K562 (cell line): Measurements from ENCODE around the gene TBRG4. TPM values are rescaled to one million over a fixed set of nuclear protein-coding genes. Genes with fewer than 3 reads are reported as not detected.

Source experiments
- ATAC-seq: fragments of 200-7000 bp; cut with Tn5 transposase; 3 replicates; pipeline ENCODE4 v1.9.1; 2020; ENCODE audit warnings: moderate library complexity
- BruUV-seq: library from RNA; stranded (reverse); fragments of 400-500 nt; replicated peaks from 2 replicates; lab custom pipeline; 2021; lab: Mats Ljungman, UMichigan
- CTCF ChIA-PET: fragments of 300-600 bp; formaldehyde crosslinking; extraction: SDS; loops from one replicate; lab custom pipeline; 2021; ENCODE audit warnings: low intra/inter-chr PET ratio; lab: Yijun Ruan, JAX
- POLR2A ChIA-PET: fragments of 300-600, 350-650 bp; sonication (Branson Sonifier 250); formaldehyde crosslinking; extraction: SDS; loops from one replicate; lab custom pipeline; 2021; ENCODE audit warnings: antibody characterized with exemption, inconsistent platforms; lab: Yijun Ruan, JAX
- DNase-seq, 4 experiments: peaks; one replicate each; pipeline versions ENCODE4 v3.0.0 to v3.0.0-alpha.2; 2011 to 2018; ENCODE audit warnings: low spot score in 3 of 4, mixed read lengths in 3 of 4; ENCODE audit errors: extremely low read depth in 1 of 4
- FAIRE-seq: peaks from 2 replicates; lab custom pipeline; 2011; peaks lifted over from hg19 to GRCh38; lab: Jason Lieb, UNC
- H2AFZ ChIP-seq: 2 replicates; pipeline ENCODE4 v1.6.0; 2011; ENCODE audit warnings: low read depth, low read length, control low read depth, inconsistent platforms
- H3K27ac ChIP-seq: fragments of 200-600 bp; 3 replicates; pipeline ENCODE4 v1.8.0; 2011; ENCODE audit warnings: low read depth, mild to moderate bottlenecking, control low read depth, inconsistent platforms, low read length, moderate library complexity, mixed read lengths; ENCODE audit errors: extremely low read depth
- H3K27me3 ChIP-seq, 2 experiments: fragments of 300-600 bp in 1 of 2; 2 replicates in 1 of 2; 3 replicates in 1 of 2; pipeline versions ENCODE4 v1.6.0 to v1.8.0; 2011; ENCODE audit warnings: inconsistent platforms in 2 of 2, low read length in 2 of 2, mild to moderate bottlenecking in 1 of 2, mixed read lengths in 1 of 2, moderate library complexity in 1 of 2; ENCODE audit not compliant: control insufficient read depth in 2 of 2, insufficient read depth in 2 of 2
- H3K36me3 ChIP-seq: fragments of 300-600 bp; 3 replicates; pipeline ENCODE4 v1.8.0; 2011; ENCODE audit warnings: mild to moderate bottlenecking, low read length, inconsistent platforms; ENCODE audit not compliant: control insufficient read depth, insufficient read depth
- H3K4me1 ChIP-seq, 2 experiments: fragments of 200-600 bp in 1 of 2; replicated peaks in 1 of 2; 2 replicates in 1 of 2; 3 replicates in 1 of 2; pipeline versions ENCODE4 v1.5.1 to v1.8.0; 2011; ENCODE audit warnings: inconsistent platforms in 2 of 2, low read length in 2 of 2, mild to moderate bottlenecking in 1 of 2, mixed read lengths in 1 of 2, moderate library complexity in 1 of 2; ENCODE audit not compliant: control insufficient read depth in 2 of 2, insufficient read depth in 2 of 2
- H3K4me2 ChIP-seq: 2 replicates; pipeline ENCODE4 v1.6.1; 2011; ENCODE audit warnings: low read length, control low read depth, inconsistent platforms, mixed read lengths; ENCODE audit not compliant: insufficient read depth
- H3K4me3 ChIP-seq: fragments of 200-600 bp; sonication (generic), shearing (Covaris generic); 2 replicates; pipeline ENCODE4 v1.5.1; 2016; ENCODE audit warnings: control low read depth, inconsistent platforms
- H3K79me2 ChIP-seq: fragments of 200-600 bp; 3 replicates; pipeline ENCODE4 v1.8.0; 2011; ENCODE audit warnings: low read length, inconsistent platforms; ENCODE audit not compliant: control insufficient read depth, insufficient read depth
- H3K9ac ChIP-seq, 2 experiments: 2 replicates each; pipeline versions ENCODE4 v1.6.0 to v1.6.1; 2011; ENCODE audit warnings: low read depth in 2 of 2, low read length in 2 of 2, control low read depth in 1 of 2, inconsistent platforms in 1 of 2, mild to moderate bottlenecking in 1 of 2, mixed read lengths in 1 of 2; ENCODE audit not compliant: insufficient read depth in 1 of 2
- H3K9me1 ChIP-seq: one replicate; pipeline ENCODE4 v1.6.0; 2011; ENCODE audit warnings: inconsistent platforms, mild to moderate bottlenecking, low read length, moderate library complexity; ENCODE audit not compliant: control insufficient read depth, insufficient read depth
- H3K9me3 ChIP-seq: replicated peaks from 2 replicates; pipeline ENCODE4 v1.5.1; 2011; ENCODE audit warnings: low read depth, low read length, inconsistent platforms; ENCODE audit not compliant: control insufficient read depth, insufficient read depth
- H4K20me1 ChIP-seq: replicated peaks from 2 replicates; pipeline ENCODE4 v1.6.1; 2011; ENCODE audit warnings: low read length, inconsistent platforms, mixed read lengths; ENCODE audit not compliant: control insufficient read depth, insufficient read depth
- BRF1 ChIP-seq: IDR thresholded peaks from 3 replicates; pipeline ENCODE4 v1.6.1; 2011; ENCODE audit warnings: borderline replicate concordance, mild to moderate bottlenecking; ENCODE audit not compliant: insufficient read length; ENCODE audit errors: extremely low read depth
- GABPB2 ChIP-seq: fragments of 250-450 bp; sonication (Bioruptor Pico); conservative IDR thresholded peaks from 2 replicates; pipeline ENCODE4 v1.5.1; 2021; ENCODE audit warnings: mild to moderate bottlenecking
- NCOA2 ChIP-seq, 2 experiments: fragments of 450-650 bp; IDR thresholded peaks; 2 replicates each; pipeline ENCODE4 v1.6.1; 2018; ENCODE audit warnings: mild to moderate bottlenecking in 2 of 2, moderate library complexity in 1 of 2; ENCODE audit not compliant: partially characterized antibody in 2 of 2
- POLR2H ChIP-seq: IDR thresholded peaks from 2 replicates; pipeline ENCODE4 v1.6.1; 2016; ENCODE audit warnings: missing genetic modification characterization, low read depth, mild to moderate bottlenecking, control low read depth, missing compliant biosample characterization, moderate library complexity
- RAD21 ChIP-seq, 2 experiments: fragments of 250-450 bp in 1 of 2; fragments of 450-650 bp in 1 of 2; sonication (Bioruptor Pico) in 1 of 2; formaldehyde crosslinking in 1 of 2; IDR thresholded peaks in 1 of 2; conservative IDR thresholded peaks in 1 of 2; 2 replicates each; pipeline versions ENCODE4 v1.4.0 to v1.8.0; 2020 to 2022; ENCODE audit warnings: mild to moderate bottlenecking in 2 of 2, moderate library complexity in 1 of 2
- STAT5A ChIP-seq: IDR thresholded peaks from 2 replicates; pipeline ENCODE4 v1.6.1; 2012; ENCODE audit warnings: low read length, inconsistent platforms, borderline replicate concordance
- ZNF184 ChIP-seq: sonication (generic); formaldehyde crosslinking; IDR thresholded peaks from 2 replicates; pipeline ENCODE4 v1.5.0; 2020; ENCODE audit warnings: missing genetic modification reagents
- WGBS: fragments of 100-300 bp; shearing (Covaris generic); methylation state at CpG from one replicate; pipeline ENCODE4 v1.1.6; 2016; ENCODE audit warnings: low coverage, mixed read lengths; ENCODE audit not compliant: insufficient coverage; ENCODE audit errors: missing lambda C conversion rate; 5-methylcytosine and 5-hydroxymethylcytosine counted together
- in situ Hi-C: fragments of 300-500 bp; cut with MboI; formaldehyde crosslinking; loops from 4 replicates; pipeline ENCODE4 v1.15.0; 2018; ENCODE audit warnings: inconsistent platforms, mixed read lengths
- intact Hi-C: fragments of 100-400 bp; cut with micrococcal nuclease; formaldehyde crosslinking; loops from 2 replicates; pipeline ENCODE4 v1.14.2; 2022
- polyA plus RNA-seq, 8 experiments: library from polyadenylated mRNA; depleted of rRNA in 4 of 8; stranded (reverse) in 5 of 8; unstranded in 3 of 8; fragments of >200 nt; fragmentation: Nextera tagmentation in 2 of 8; fragmentation: Illumina TruSeq in 1 of 8; extraction: Ambion mirVana in 2 of 8; extraction: Trizol in 1 of 8; gene quantifications; 2 replicates each; pipeline versions ENCODE4 v1.2.1 to v1.2.3, GENCODE V29; 2011 to 2014; ENCODE audit warnings: inconsistent platforms in 1 of 8, missing spikeins in 1 of 8
- total RNA-seq, 7 experiments: library from RNA; depleted of rRNA in 6 of 7; stranded (reverse); fragments of >200 nt in 6 of 7; fragmentation: Illumina TruSeq in 2 of 7; extraction: Trizol in 2 of 7; gene quantifications; 2 replicates each; pipeline versions ENCODE4 v1.2.1 to v1.2.3, GENCODE V29; 2011 to 2021; ENCODE audit warnings: low replicate concordance in 1 of 7
- TF ChIP-seq, protein P1 (sequence below): sonication (generic); formaldehyde crosslinking; IDR thresholded peaks from 2 replicates; pipeline ENCODE4 v1.4.0; 2020; ENCODE audit warnings: mild to moderate bottlenecking, missing genetic modification reagents
- TF ChIP-seq, protein P2 (sequence below): fragments of 450-650 bp; formaldehyde crosslinking; IDR thresholded peaks from 2 replicates; pipeline ENCODE4 v1.4.0; 2020; ENCODE audit warnings: mild to moderate bottlenecking
- TF ChIP-seq, protein P3 (sequence below): IDR thresholded peaks from 3 replicates; pipeline ENCODE4 v1.6.1; 2011; ENCODE audit warnings: borderline replicate concordance, mild to moderate bottlenecking; ENCODE audit not compliant: insufficient read length, insufficient read depth

The TBRG4 gene
- total and polyA plus RNA-seq, 9 of the 15 experiments (the other 6 are each of a cell fraction or from before 2014, with no cell fraction given), result 11.2 to 322 (median 216) TPM

DNA sequence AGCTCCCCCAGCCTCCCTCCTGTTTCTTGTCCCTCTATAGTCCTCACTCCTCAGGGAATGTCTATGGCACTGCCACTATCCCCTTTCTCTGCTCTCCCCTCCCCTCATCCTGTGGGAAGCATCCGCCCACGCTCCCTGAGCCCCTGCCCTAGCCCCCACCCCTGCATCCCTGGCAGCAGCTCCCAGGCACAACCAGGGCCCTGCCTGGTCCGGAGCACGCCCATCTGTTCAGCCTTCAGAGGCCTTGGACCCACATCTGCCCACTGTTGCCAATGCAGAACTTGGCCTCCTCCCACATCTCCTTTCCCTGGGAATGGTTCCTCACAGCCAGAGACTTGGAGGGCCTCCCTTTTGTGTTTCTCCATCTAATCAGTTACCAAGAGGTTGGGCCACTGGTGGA is 20.4 kb upstream of the TBRG4 start:
- Histone ChIP-seq H3K4me3 (no peak overlapping the region), H4K20me1 (no peaks in the 10 kb centered on the region), H3K4me1 (peaks cover 0 to 7% of the 10 kb centered on the region in 2 experiments; a peak in 3 of 5 replicates), H2AFZ (no peak overlapping the region), H3K9me3 (no peaks in the 10 kb centered on the region), H3K4me2 (no peak overlapping the region), H3K9me1 (peaks cover 3% of the 10 kb centered on the region), H3K79me2 (no peaks in the 10 kb centered on the region), H3K27me3 (no peaks in the 10 kb centered on the region), H3K9ac (no peak overlapping the region), H3K36me3 (no peaks in the 10 kb centered on the region), H3K27ac (no peak overlapping the region)
- ATAC-seq, result no peak
- intact Hi-C loops, result loop anchor here (10.0 kb wide), 1 partner anchor 277 kb away; no protein-coding TSS in a partner anchor
- FAIRE-seq, result no peak
- no peak for TF ChIP-seq NCOA2 (IDR thresholded peaks at IDR 0.05; ENCODE audit: partially characterized antibody in 2 of 2)
- no peak for TF ChIP-seq STAT5A
- TF ChIP-seq GABPB2 (CRISPR knock-in tag), result no peak
- TF ChIP-seq, protein P1, sequence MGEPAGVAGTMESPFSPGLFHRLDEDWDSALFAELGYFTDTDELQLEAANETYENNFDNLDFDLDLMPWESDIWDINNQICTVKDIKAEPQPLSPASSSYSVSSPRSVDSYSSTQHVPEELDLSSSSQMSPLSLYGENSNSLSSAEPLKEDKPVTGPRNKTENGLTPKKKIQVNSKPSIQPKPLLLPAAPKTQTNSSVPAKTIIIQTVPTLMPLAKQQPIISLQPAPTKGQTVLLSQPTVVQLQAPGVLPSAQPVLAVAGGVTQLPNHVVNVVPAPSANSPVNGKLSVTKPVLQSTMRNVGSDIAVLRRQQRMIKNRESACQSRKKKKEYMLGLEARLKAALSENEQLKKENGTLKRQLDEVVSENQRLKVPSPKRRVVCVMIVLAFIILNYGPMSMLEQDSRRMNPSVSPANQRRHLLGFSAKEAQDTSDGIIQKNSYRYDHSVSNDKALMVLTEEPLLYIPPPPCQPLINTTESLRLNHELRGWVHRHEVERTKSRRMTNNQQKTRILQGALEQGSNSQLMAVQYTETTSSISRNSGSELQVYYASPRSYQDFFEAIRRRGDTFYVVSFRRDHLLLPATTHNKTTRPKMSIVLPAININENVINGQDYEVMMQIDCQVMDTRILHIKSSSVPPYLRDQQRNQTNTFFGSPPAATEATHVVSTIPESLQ, result no peak
- TF ChIP-seq POLR2H, result no peak
- TF ChIP-seq, protein P2, sequence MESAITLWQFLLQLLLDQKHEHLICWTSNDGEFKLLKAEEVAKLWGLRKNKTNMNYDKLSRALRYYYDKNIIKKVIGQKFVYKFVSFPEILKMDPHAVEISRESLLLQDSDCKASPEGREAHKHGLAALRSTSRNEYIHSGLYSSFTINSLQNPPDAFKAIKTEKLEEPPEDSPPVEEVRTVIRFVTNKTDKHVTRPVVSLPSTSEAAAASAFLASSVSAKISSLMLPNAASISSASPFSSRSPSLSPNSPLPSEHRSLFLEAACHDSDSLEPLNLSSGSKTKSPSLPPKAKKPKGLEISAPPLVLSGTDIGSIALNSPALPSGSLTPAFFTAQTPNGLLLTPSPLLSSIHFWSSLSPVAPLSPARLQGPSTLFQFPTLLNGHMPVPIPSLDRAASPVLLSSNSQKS (CRISPR knock-in tag), result no peak
- TF ChIP-seq RAD21 (CRISPR knock-in tag; conservative IDR thresholded peaks at IDR 0.05 in 1 of 2, IDR thresholded peaks at IDR 0.05 in 1 of 2), result no peak
- TF ChIP-seq BRF1, result no peak
- no peak for TF ChIP-seq ZNF184 (CRISPR knock-in tag)
- TF ChIP-seq, protein P3, sequence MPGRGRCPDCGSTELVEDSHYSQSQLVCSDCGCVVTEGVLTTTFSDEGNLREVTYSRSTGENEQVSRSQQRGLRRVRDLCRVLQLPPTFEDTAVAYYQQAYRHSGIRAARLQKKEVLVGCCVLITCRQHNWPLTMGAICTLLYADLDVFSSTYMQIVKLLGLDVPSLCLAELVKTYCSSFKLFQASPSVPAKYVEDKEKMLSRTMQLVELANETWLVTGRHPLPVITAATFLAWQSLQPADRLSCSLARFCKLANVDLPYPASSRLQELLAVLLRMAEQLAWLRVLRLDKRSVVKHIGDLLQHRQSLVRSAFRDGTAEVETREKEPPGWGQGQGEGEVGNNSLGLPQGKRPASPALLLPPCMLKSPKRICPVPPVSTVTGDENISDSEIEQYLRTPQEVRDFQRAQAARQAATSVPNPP, result no peak
- in situ Hi-C loops, result loop anchor here (10.0 kb wide), 1 partner anchor 537 kb away; no protein-coding TSS in a partner anchor
- DNase-seq, result no peak
- CTCF ChIA-PET, result no interaction called here
- POLR2A ChIA-PET, result no interaction called here
- BruUV-seq, result no TSS peak
- WGBS, result 29% methylated on average over 4 of the region's 4 CpGs
